ENCODE results near the gene TMEM8B.

The TMEM8B gene

GRCh38 chr9:35864695-35865255, 35.7 kb downstream of the TMEM8B start:
- no peak overlapping the region for H3K4me3 ChIP-seq
- DNase-seq (ENCODE audit: low spot score) = no peak
- no peak overlapping the region for H3K27ac ChIP-seq
- TF ChIP-seq CTCF (IDR thresholded peaks at IDR 0.05) = no peak

- DNase-seq (ENCODE audit: low spot score) = no peak
- H3K27ac ChIP-seq = no peak overlapping the region
- no peak overlapping the region for H3K4me3 ChIP-seq
- TF ChIP-seq CTCF (IDR thresholded peaks at IDR 0.05) = no peak
Measured at GRCh38 chr9:35867538-35867937, 38.5 kb downstream of the TMEM8B start.

- no peak overlapping the region for H3K4me3 ChIP-seq
Measured at GRCh38 chr9:35868933-35869332, 39.9 kb downstream of the TMEM8B start.

GRCh38 chr9:35869621-35870216, 40.7 kb downstream of the TMEM8B start:
- Histone ChIP-seq H3K4me3 (no peak overlapping the region), H3K27ac (no peak overlapping the region)
- TF ChIP-seq CTCF (IDR thresholded peaks at IDR 0.05) = no peak
- no peak for DNase-seq (ENCODE audit: low spot score)

More at GRCh38 chr9:35868933-35869332, 39.9 kb downstream of the TMEM8B start:
- H3K27ac ChIP-seq = no peak overlapping the region
- TF ChIP-seq CTCF (IDR thresholded peaks at IDR 0.05) = no peak
- DNase-seq (ENCODE audit: low spot score) = no peak

- Histone ChIP-seq H3K4me3 (no peak within 1 kb of the TSS), H3K27ac (no peak within 1 kb of the TSS)
- no peak for DNase-seq (ENCODE audit: low spot score)
- no peak for TF ChIP-seq CTCF (IDR thresholded peaks at IDR 0.05)
Measured at GRCh38 chr9:35870351-35870923, 41.4 kb downstream of the TMEM8B start, which contains the start of gene OR13J1. OR13J1 (minus strand) TSS chr9:35870401; CDS start chr9:35870401, 0 bp downstream.

GRCh38 chr9:35871545-35871944, 42.5 kb downstream of the TMEM8B start:
- H3K4me3 ChIP-seq = no peak overlapping the region
- no peak for TF ChIP-seq CTCF (IDR thresholded peaks at IDR 0.05)
- H3K27ac ChIP-seq = no peak overlapping the region
- DNase-seq (ENCODE audit: low spot score) = no peak

GRCh38 chr9:35872505-35872904, 43.5 kb downstream of the TMEM8B start:
- H3K27ac ChIP-seq = no peak overlapping the region
- no peak overlapping the region for H3K4me3 ChIP-seq
- TF ChIP-seq CTCF (IDR thresholded peaks at IDR 0.05) = no peak
- no peak for DNase-seq (ENCODE audit: low spot score)
